ENCODE results near the gene PECR. TPM values are rescaled to one million over a fixed set of nuclear protein-coding genes. Genes with fewer than 3 reads are reported as not detected.

Gene PECR
- total and polyA plus RNA-seq, 12 donors: 5.3 to 22.2 (median 10.7) TPM

DNA sequence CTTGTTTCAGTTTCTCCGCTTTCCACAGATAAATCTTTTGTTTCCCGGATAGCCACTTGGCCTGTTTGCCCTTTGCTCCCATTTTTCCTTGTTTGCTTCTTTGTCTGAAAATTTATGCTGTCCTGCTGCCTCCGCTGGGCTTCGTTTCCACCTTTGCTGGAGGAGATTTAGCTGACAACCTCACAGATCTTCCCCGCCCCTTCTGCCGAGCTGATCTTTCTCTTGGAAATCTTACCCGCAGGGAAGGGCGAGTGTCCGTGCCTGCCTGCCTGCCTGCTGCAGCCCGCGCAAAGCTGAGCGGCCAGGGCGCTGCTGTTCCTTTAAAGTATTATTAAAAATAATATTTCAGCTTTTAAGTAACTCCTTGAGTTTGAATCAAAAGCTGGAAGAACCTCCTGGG, 26.2 kb upstream of the PECR start:
- peak overlapping the region in 2 of 4 donors; percentile 11 to 20 for H3K4me3 ChIP-seq
- peaks cover 0 to 24% of the 10 kb centered on the region in 2 donors for H3K36me3 ChIP-seq (replicated peaks in 1 of 2)
- 27 to 31% (median 28%) methylated on average over 13 of the region's 13 CpGs for WGBS, 4 donors
- H3K27me3 ChIP-seq: no peaks in the 10 kb centered on the region
- peak overlapping the region in 4 of 5 donors; percentile 7 to 87 (median 40) for H3K27ac ChIP-seq
- DNase-seq: peak in 6 of 7 donors; percentile 34 to 68 (median 44)
- H3K4me1 ChIP-seq (replicated peaks in 1 of 2): peaks cover 20 to 29% of the 10 kb centered on the region in 2 donors
- intact Hi-C loops (cut with DNase I): no loop called here
- H3K9me3 ChIP-seq (replicated peaks in 1 of 3): no peaks in the 10 kb centered on the region
- TF ChIP-seq CTCF (IDR thresholded peaks at IDR 0.05): no peak
- TF ChIP-seq POLR2A (IDR thresholded peaks at IDR 0.05): peak in 1 of 2 donors; percentile 37

DNA sequence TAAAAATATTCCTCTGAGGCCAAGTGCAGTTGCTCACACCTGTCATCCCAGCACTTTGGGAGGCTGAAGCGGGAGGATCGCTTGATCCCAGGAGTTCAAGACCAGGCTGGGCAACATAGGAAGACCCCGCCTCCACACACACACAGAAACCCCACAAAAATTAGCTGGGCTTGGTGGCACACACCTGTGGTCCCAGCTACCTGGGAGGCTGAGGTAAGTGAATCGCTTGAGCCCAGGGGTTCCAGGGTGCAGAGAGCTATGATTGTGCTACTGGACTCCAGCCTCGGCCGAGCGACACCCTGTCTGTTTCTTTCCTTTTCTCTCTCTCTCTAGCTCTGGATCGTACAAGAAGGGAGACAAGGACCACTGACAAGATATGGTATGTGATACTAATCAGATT, 25.7 kb upstream of the PECR start:
- Histone ChIP-seq H3K9me3 (replicated peaks in 1 of 3) (no peaks in the 10 kb centered on the region), H3K4me3 (peak overlapping the region in 2 of 4 donors; percentile 11 to 20), H3K27ac (peak overlapping the region in 3 of 5 donors; percentile 7 to 87 (median 68)), H3K4me1 (replicated peaks in 1 of 2) (peaks cover 20 to 29% of the 10 kb centered on the region in 2 donors), H3K27me3 (no peaks in the 10 kb centered on the region), H3K36me3 (replicated peaks in 1 of 2) (peaks cover 0 to 19% of the 10 kb centered on the region in 2 donors)
- WGBS, 4 donors: 61 to 71% (median 66%) methylated on average over 7 to 8 of the region's 8 CpGs
- peak in 1 of 7 donors; percentile 21 for DNase-seq
- TF ChIP-seq POLR2A (IDR thresholded peaks at IDR 0.05) (no peak), CTCF (IDR thresholded peaks at IDR 0.05) (no peak)
- intact Hi-C loops (cut with DNase I): no loop called here

DNA sequence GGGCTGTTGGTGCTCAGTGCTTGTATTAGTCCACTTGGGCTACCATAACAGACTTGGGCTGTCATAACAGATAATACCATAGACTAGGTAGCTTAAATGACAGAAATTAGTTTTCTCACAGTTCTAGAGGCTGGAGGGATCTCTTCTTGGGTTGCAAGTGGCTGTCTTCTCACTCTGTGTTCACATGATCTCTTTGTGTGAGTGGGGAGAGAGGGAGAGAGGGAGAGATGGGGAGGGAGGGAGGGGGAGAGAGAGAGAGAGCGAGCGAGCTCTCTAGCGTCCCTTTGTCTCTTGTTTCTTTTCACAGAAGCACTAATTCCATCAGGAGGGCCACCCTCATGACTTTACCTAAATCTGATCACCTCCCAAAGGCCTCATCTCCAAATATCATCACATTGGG, 23.1 kb upstream of the PECR start:
- Histone ChIP-seq H3K27me3 (no peaks in the 10 kb centered on the region), H3K9me3 (replicated peaks in 1 of 3) (no peaks in the 10 kb centered on the region), H3K36me3 (replicated peaks in 1 of 2) (no peaks in the 10 kb centered on the region), H3K4me1 (replicated peaks in 1 of 2) (peaks cover 9 to 10% of the 10 kb centered on the region in 2 donors), H3K27ac (no peak overlapping the region), H3K4me3 (no peak overlapping the region)
- no peak for DNase-seq
- intact Hi-C loops (cut with DNase I): no loop called here
- TF ChIP-seq POLR2A (IDR thresholded peaks at IDR 0.05): no peak
- TF ChIP-seq CTCF (IDR thresholded peaks at IDR 0.05): no peak
- WGBS, 4 donors: 77 to 87% (median 85%) methylated on average over 3 of the region's 3 CpGs

DNA sequence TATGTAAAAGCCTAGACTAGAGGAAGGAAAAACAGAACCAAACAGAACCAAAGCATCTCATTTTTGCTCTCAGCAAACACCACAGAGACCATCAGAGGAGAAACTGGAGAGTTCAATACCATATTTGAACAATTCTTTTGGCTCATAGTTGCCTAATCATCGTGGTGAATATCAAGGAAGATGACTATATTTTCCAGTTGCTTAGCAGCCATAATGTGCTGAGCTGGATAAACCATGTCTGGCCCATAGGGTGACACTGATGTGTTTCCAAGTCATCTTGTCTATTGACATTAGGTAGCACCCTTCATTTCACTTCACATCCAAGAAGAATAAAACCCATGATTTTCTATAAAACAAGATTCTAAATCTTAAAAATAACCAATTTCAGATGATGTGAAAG, 21.6 kb upstream of the PECR start:
- Histone ChIP-seq H3K36me3 (replicated peaks in 1 of 2) (no peaks in the 10 kb centered on the region), H3K4me3 (no peak overlapping the region), H3K27ac (no peak overlapping the region), H3K4me1 (replicated peaks in 1 of 2) (peaks cover 3 to 4% of the 10 kb centered on the region in 2 donors), H3K27me3 (no peaks in the 10 kb centered on the region), H3K9me3 (replicated peaks in 1 of 3) (no peaks in the 10 kb centered on the region)
- no peak for DNase-seq
- TF ChIP-seq CTCF (IDR thresholded peaks at IDR 0.05) (no peak), POLR2A (IDR thresholded peaks at IDR 0.05) (no peak)
- WGBS, 4 donors: 53 to 84% (median 55%) methylated on average over 1 of the region's 1 CpG
- intact Hi-C loops (cut with DNase I): no loop called here
